ENCODE data around the gene BCL7A. TPM values are rescaled to one million over a fixed set of nuclear protein-coding genes. Genes with fewer than 3 reads are reported as not detected.
"Not testable (repeated sequence)": the region's sequence is repeated elsewhere in the genome, so short reads cannot be mapped to it uniquely, and the experiment has no call there.

Gene BCL7A
- total and polyA plus RNA-seq, 2 experiments from 2014 or later, result 19.1 to 30.5 TPM

GRCh38 chr12:122050706-122051105 lies 29.0 kb downstream of the BCL7A start:
- TF ChIP-seq CTCF (IDR thresholded peaks at IDR 0.05; ENCODE audit: low read depth, low read length), result no peak
- no peaks in the 10 kb centered on the region for H3K27me3 ChIP-seq
- peaks cover 5% of the 10 kb centered on the region for H3K36me3 ChIP-seq
- DNase-seq (ENCODE audit: low read depth in 1 of 2, low spot score in 1 of 2), result no peak
- H3K27ac ChIP-seq, result peak overlapping the region; percentile 31
- peaks cover 5% of the 10 kb centered on the region for H3K4me1 ChIP-seq (ENCODE audit: low read depth)
- H3K4me3 ChIP-seq, result no peak overlapping the region
- no peaks in the 10 kb centered on the region for H3K9me3 ChIP-seq (ENCODE audit: low read depth)

- Histone ChIP-seq H3K4me3 (no peak overlapping the region), H3K9me3 (ENCODE audit: low read depth) (no peaks in the 10 kb centered on the region), H3K27me3 (no peaks in the 10 kb centered on the region), H3K27ac (peak overlapping the region; percentile 31), H3K36me3 (peaks cover 2% of the 10 kb centered on the region), H3K4me1 (ENCODE audit: low read depth) (peaks cover 5% of the 10 kb centered on the region)
- no peak for TF ChIP-seq CTCF (IDR thresholded peaks at IDR 0.05; ENCODE audit: low read depth, low read length)
- DNase-seq (ENCODE audit: low read depth in 1 of 2, low spot score in 1 of 2), result no peak
Measured at GRCh38 chr12:122051231-122051876, 29.7 kb downstream of the BCL7A start.

- no peak overlapping the region for H3K27ac ChIP-seq
- peaks cover 5% of the 10 kb centered on the region for H3K4me1 ChIP-seq (ENCODE audit: low read depth)
- DNase-seq (ENCODE audit: low read depth in 1 of 2, low spot score in 1 of 2), result peak in 1 of 2 donors; percentile 46
- no peaks in the 10 kb centered on the region for H3K36me3 ChIP-seq
- H3K9me3 ChIP-seq (ENCODE audit: low read depth), result no peaks in the 10 kb centered on the region
- no peak overlapping the region for H3K4me3 ChIP-seq
- H3K27me3 ChIP-seq, result no peaks in the 10 kb centered on the region
- TF ChIP-seq CTCF (IDR thresholded peaks at IDR 0.05; ENCODE audit: low read depth, low read length), result no peak
Measured at GRCh38 chr12:122052285-122052684, 30.6 kb downstream of the BCL7A start.

DNA sequence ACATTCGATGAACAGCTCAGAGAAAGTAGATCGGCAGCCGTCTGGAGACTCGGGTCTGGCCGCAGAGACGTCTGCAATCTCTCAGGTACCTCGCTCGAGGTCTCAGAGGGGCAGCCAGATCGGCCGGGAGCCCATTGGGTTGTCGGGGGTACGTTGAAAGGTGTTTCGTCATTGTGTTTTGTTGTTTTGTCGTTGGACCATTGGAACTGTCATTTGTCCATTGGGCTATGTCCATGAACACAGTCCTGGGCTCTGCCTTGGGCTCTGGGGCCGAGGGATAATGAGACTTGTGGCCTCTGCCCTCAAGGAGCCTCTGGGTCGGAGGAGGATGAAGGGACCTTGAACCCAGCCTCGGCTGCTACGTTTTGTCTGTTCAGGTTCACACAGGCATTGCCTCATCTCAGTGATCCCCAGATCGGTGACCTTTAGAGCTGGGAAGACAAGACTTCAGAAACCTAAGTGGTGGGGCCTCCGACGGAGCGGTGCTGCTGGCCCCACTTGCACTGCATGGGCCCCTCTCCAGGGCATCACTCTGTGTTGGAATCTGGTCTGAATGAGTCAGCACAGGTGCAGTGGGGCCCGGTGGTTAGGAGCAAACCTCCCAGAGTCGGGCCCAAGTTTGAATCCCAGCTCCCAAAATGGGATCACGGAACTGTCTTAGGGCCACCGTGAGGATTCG lies 33.3 kb downstream of the BCL7A start:
- Histone ChIP-seq H3K27me3 (no peaks in the 10 kb centered on the region), H3K27ac (no peak overlapping the region)

GRCh38 chr12:122056406-122056805 lies 34.7 kb downstream of the BCL7A start:
- not testable (repeated sequence) for H3K4me1 ChIP-seq (ENCODE audit: low read depth); H3K27ac ChIP-seq; H3K36me3 ChIP-seq; DNase-seq (ENCODE audit: low read depth in 1 of 2, low spot score in 1 of 2); H3K4me3 ChIP-seq; H3K27me3 ChIP-seq; H3K9me3 ChIP-seq (ENCODE audit: low read depth)

More for the DNA sequence above, 33.3 kb downstream of the BCL7A start:
- no peaks in the 10 kb centered on the region for H3K9me3 ChIP-seq (ENCODE audit: low read depth)
- H3K36me3 ChIP-seq, result no peaks in the 10 kb centered on the region
- no peak for DNase-seq (ENCODE audit: low read depth in 1 of 2, low spot score in 1 of 2)
- no peak for TF ChIP-seq CTCF (IDR thresholded peaks at IDR 0.05; ENCODE audit: low read depth, low read length)
- peaks cover 5% of the 10 kb centered on the region for H3K4me1 ChIP-seq (ENCODE audit: low read depth)
- H3K4me3 ChIP-seq, result no peak overlapping the region

- Histone ChIP-seq H3K9me3 (ENCODE audit: low read depth) (no peaks in the 10 kb centered on the region), H3K4me1 (ENCODE audit: low read depth) (no peaks in the 10 kb centered on the region), H3K4me3 (no peak overlapping the region), H3K27me3 (no peaks in the 10 kb centered on the region), H3K36me3 (no peaks in the 10 kb centered on the region), H3K27ac (no peak overlapping the region)
- no peak for DNase-seq (ENCODE audit: low read depth in 1 of 2, low spot score in 1 of 2)
- TF ChIP-seq CTCF (IDR thresholded peaks at IDR 0.05; ENCODE audit: low read depth, low read length), result no peak
Measured at GRCh38 chr12:122057007-122057735, 35.5 kb downstream of the BCL7A start.
